Frontal cortex (tissue), 4 donors: ENCODE data around the gene PRSS33. TPM values are rescaled to one million over a fixed set of nuclear protein-coding genes. Genes with fewer than 3 reads are reported as not detected.

ENCODE experiments used
- DNase-seq, 2 donors: peaks; one replicate each; pipeline ENCODE4 v3.0.0; 2012; ENCODE audit warnings: low spot score in 2 of 2
- FAIRE-seq: peaks from 2 replicates; lab custom pipeline; 2012; peaks lifted over from hg19 to GRCh38; lab: Jason Lieb, UNC
- total RNA-seq: library from RNA; depleted of rRNA; stranded (reverse); fragments of >200 nt; gene quantifications from one replicate; pipeline ENCODE4 v1.2.3, GENCODE V29; 2014
- donor health status: control.
- donor health status: control.
- donor health status: control.

Gene PRSS33
- total RNA-seq, 1 donor from 2014 or later = not detected

DNA sequence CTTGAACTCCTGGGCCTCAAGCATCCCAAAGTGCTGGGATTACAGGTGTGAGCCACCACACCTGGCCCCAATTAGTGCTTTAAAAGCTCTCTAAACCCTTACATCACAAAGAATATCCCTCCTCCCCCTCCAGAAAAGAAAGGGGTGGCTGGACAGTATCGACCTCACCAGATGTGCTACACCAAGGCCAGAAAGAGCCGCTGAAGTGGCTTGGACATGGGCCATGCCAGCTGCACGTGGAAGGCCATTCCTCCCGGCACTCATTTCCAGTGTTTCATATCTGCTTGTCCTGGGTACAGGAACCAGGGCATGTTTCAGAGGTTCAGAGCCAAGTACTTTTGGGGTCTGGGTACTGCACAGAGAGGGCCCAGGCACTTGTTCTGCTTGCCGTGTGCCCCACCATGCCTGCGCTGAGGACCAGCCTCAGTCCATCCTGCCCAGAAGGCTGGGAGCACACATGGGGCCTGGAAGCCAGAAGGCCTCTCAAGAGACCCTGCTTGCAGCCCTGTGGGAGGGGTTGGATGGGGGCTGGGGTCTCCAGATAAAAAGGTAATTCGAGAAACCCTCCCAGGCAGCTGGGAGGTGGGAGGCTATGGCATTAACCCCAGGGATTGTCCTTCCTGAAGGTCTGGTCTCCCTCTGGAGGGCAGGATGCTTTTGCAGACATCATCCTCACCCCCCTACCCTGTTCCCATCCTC, 38.5 kb downstream of the PRSS33 start:
- DNase-seq (no peak), FAIRE-seq (no peak)

DNA sequence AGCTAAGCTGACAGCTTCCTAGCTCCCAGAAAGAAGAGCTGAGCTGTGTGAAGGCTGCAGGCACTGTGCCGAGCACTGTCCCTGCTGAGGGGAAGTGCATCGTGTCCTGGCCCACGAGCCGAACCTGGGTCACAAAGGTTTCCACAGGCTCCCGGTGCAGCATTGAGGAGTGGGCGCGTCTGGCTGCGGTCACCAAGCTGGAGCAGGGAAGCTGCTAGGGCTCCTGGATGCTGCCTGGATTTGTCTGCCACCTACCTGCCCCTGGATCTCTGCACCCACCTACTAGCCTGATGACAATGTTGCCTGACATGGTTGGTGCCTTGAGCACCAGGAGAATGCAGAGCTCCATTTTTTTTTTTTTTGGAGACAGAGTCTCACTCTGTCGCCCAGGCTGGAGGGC, 41.4 kb downstream of the PRSS33 start:
- FAIRE-seq (no peak), DNase-seq (no peak)

DNA sequence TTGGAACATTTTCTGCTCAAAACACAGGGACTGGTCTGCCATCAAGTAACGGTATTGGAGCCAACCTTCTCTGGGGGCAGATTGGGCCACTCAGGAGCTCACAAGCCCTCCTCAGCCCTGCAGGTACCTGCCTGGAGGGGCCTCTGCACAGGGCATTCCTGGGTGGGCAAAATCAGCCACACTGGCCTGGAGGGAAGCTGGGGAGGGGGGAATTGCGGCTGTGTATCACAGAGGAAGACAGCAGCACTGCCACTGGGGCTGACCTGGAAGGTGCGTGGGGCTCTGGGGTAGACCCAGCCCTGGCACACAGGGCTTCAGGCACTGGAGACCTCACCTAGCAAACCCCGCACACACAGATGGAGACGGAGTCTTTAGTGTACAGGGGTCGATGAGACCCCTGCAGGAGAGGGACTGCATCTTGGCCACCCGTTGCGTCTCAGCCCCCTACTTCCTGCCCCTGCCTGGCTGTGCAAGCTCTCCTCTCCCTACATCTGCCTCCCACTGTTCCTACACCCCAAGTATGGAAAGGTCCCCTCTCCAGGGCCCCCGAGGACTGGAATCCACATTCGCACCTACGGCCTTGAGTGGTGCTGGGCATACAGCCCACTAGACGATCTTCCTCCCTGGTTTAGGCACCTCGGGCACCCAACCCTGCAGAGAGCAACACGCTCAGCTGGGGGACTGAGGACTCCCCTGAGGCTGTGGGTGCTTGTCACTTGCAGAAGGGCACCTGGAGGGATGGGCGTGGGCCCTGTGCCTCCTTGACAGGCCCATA, 42.1 kb downstream of the PRSS33 start:
- FAIRE-seq (no peak), DNase-seq (no peak)

DNA sequence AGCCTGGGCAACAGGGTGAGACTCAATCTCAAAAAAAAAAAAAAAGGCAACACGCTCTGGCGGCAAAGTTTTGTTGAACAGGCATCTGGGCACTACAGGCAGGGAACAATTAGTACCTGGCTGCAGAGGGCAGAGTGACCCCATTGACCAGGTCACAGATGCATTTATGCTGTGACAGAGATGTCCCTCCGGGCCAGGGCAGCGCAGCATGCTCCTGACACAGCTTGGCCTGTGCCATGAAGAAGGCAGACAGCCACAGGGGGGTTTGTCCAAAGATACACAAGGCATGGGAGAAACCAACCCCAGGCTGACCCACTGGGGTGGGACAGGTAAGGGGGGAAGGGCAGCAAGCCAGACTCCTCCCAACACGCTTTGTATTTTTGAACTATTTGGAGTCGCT, 42.6 kb downstream of the PRSS33 start:
- FAIRE-seq (no peak), DNase-seq (no peak)

DNA sequence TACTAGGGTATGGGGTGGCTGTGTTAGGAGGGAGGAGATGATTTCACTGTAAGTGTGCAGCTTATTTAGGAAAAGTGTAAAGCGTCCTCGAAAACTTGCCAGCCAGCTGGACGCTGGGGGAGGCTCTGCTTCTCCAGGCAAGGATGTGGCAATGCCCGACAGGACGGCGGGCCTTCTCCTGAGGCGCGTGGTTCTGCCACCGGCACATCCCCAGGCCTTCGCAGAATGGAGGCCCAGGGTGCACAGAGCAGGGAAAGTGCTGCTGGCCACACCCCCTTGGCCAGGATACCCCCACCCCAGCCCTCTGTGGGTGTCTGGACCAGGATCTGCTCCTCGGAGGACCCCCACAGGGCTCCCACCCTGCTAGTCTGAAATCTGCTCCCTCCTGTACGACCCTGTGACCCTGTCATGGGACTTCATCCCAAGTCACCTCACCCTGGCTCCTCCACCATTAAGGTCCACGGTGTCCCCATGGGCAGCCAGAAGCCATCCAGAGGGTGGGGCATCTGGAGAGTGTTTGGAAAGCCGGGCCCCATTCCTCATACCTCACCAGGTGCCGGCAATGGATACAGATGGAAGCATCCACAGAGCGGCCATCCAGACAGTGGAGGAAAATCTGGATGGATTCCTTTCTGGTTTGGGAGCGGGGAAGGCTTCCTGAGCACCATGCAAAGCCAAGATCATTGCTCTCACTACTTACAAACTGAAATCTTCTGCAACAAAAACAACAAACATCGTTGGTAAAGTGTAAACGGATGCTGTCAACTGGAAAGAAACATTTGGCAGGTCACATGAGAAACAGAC, 44.2 kb downstream of the PRSS33 start:
- FAIRE-seq = no peak
- DNase-seq = no peak

DNA sequence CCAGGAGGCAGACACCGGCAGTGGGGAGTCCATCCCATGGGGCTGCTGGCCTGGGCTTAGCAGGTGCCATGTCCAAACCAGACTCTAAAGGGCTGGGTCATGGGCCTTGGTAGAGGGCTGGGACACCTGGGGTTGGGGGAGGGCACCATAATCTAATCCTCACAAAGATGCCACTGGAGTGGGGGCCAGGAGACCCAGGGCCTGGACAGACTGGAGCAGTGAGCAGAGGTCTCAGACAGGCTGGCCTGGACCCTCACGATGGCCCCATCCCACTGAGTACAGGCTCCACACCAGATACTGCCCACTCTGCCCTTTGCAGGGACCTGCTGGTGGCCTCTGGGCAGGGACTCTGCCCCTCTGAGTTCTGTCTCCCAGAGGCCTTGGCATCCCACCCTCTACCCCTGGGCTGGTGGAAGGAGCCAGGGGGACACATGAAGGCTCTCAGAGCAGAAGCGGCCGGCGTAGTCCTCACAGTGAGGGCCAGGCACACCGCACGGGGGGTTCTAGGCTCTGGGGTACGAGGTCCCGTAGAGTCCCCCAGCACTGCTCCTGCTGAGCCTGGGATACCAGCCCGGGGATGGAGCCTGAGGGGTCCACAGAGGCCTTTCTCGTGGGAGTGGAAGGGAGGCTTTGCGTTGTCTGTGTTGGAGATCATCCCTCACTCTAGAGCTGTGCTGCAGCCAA, 44.9 kb downstream of the PRSS33 start:
- no peak for DNase-seq
- FAIRE-seq = no peak

DNA sequence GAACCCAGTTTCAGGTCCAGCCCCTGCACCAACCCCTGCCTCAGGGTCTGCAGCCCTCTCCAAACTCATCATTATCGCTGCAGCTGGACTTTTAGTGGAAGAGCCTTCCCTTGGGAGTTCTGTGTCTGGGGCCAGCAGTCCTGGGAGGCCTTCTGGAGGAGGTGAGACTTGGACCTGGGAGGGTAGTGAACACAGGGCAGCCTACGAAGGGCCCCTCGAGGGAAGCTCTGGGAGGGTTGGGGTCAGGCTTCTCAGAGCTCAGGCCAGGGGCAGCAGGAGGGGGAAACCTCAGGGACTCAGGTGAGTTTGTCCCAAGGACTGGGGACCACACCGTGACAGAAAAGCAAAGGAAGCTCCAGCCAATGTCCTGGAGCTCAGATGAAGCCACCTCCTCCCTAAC, 46.2 kb downstream of the PRSS33 start:
- no peak for FAIRE-seq

DNA sequence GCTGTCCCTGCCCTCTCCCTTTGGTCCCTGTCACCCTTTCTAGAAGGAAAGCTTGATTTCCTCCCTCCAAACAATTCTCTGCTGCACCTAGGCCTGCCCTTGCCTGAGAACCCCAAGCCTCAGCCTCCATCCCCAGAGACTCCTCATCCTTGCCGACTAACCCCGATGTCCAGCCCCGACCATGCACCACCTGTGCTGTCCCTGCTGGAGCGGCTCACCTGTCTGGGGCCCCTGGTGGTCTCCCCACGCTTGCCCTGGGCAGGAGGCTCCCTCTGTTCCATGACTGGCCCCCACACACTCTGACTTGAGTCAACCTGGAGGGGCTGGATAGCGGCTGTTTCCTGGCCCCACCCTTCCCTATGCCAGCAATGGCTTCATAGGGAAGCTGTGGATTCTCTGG, 46.9 kb downstream of the PRSS33 start:
- FAIRE-seq (no peak), DNase-seq (no peak)

More for the DNA sequence above, 46.2 kb downstream of the PRSS33 start:
- no peak for DNase-seq

DNA sequence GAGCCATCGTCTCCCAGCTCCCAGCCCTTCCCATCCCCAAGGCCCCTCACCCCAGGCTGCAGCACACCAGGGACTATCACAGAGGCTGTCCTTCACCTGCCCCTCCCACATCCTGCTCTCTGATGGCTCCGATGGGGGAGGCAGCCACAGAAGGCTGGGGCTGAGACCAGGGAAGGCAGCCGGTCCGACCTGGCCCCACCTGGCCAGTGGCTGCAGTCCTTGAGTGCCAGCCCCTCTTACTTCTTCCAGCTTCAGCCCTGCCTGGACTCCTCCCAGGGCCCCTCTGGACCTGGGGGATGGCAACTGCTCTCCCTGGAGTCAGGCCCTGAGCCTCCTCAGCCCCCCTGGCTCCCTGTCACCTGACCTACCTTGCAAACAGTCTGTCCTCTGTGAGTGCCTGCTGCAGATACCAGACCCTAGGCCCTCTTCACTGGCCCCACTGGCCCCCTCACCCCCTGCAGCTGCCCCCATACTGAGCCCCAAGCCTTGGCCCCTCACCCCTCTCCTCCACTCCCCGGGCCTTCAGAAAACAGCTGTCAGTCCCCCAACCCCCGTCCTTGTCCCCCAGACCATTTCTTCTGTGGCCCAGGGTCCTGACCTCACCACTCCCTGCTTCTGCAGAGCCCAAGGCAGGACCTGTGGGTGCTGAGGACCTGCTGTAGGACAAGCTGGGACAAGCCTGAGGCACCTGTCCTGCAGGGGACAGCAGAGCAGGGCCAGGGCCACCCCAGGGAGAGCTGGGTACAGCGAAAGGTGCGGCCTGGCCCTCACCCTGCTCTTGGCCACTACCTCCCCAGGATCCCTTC, 47.5 kb downstream of the PRSS33 start:
- no peak for DNase-seq
- no peak for FAIRE-seq

DNA sequence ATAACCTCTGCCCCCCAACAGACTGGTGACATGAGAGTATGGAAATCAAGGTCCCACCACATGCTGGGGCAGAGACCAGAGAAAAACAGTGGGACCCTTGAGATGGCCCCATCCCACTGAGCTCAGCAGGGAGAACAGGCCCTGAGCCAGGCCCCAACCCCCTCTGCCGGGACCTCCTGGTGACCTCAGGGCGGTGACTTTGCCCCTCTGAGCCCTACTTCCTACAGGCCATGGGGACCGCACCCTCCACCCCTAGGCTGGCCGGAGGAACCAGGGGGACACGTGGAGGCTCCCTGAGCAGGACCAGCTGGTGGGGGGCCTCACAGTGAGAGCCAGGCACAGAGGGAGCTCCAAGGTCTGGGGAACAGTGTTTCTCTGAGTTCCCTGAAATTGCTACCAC, 48.7 kb downstream of the PRSS33 start:
- FAIRE-seq (no peak), DNase-seq (no peak)

DNA sequence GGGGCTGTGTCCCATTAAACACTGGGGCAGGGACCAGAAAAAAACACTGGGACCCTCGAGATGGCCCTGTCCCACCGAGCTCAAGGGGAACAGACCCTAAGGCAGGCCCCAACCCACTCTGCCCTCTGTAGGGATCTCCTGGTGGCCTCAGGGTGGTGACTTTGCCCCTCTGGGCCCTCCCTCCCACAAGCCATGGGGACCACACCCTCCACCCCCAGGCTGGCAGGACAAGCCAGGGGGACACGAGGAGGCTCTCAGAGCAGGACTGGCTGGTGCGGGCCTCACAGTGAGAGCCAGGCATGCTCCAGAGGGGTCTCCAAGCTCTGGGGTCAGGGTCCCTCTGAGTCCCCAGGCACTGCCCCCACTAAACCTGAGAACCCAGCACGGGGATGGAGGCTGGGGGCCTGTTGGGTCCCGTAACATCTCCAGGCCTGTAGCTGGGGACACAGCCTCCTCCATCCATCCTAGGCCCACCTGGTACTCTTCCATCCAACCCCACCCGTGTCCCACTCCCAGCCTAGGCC, 49.4 kb downstream of the PRSS33 start:
- DNase-seq = no peak
- no peak for FAIRE-seq

DNA sequence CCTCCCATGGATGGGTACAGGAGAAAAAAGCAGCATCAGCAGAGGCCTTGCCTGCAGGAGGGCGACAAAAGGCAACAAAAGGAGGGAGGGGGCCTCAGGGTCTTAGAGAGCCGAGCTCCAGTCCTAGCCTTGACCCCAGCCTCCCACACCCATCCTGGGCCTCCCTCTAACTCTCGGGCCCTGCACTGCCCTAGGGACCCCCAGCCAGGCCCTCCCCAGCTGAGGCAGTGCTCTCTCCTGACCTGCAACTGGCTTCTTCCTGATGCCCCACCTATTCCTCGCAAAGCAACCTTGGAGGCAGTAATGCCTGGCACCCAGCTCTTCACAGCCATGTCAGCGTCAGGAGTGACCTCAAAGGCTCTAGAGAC, 50.1 kb downstream of the PRSS33 start:
- FAIRE-seq (no peak), DNase-seq (no peak)

DNA sequence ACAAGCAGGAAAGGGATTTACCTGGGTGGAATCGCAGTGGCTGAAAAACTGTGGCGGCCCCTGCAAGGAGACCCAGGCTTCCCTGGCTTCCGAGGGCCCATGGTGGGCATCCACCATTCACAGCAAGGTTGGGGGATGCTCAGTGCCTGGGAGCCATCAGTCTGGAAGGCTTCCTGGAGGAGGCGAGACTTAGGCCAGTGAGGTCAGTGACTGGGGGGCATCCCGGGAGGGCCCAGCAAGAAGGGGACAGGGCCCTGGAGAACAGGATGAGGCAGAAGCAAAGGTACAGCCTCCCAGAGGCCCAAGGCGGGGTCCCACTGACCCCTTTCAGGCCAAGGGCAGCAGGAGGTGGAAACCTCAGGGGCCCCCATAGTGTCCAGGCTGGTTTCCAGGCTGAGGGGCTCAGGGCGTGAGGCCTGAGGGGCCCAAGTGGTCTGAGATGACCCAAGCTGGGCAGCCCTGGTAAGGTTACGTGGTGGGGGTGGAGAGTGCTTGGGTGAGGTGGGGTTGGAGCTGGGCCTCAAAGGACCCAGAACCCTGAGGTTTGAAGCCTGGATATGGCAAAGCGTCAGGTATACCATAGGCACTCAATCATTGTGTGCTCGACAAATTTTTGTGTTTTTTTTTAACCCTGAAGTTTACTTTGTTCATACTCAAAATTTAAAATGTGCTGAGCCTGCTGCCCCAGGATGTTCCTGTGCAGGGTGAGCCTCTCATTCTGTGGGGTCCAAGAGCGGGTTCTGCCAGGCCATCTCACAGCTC, 50.7 kb downstream of the PRSS33 start:
- no peak for DNase-seq
- FAIRE-seq = no peak

DNA sequence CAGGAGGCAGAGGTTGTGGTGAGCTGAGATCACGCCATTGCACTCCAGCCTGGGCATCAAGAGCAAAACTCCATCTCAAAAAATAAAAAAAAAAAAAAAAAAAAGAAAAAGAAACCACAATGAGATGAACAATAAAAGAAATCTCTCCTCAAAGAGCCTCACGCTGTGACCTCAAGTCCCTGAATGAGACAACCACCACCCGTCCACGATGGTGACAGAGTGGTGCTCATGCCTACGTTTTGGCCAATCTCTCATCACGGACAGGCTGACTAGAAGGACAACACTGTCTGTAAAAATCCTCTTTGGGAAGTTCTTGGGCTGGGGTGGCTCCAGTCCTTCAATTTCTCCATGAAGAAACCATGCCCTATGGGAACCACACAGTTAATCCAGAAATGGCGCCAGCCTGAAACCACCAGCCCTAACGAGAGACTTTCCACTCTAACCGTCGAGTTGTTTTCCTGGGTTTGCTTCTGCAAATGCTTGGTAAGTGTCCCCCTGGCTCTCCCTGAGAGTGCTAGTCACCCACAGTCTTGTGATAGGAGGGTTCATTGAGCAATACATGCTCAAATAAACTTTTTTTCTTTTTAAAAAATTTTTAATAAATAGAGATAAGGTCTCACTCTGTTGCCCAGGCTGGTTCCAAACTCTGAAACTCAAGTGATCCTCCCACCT, 52.4 kb downstream of the PRSS33 start:
- FAIRE-seq = no peak
- DNase-seq = no peak
